PC-9 (cell line): Measurements from ENCODE around the gene LCN12. TPM values are rescaled to one million over a fixed set of nuclear protein-coding genes. Genes with fewer than 3 reads are reported as not detected.

Experiments
- BruUV-seq: library from RNA; stranded (reverse); fragments of 400-500 nt; replicated peaks from 2 replicates; lab custom pipeline; 2021; lab: Mats Ljungman, UMichigan
- CTCF ChIA-PET: fragments of 300-600 bp; sonication (Branson Sonifier 250); formaldehyde crosslinking; loops from one replicate; lab custom pipeline; 2022; ENCODE audit warnings: antibody characterized with exemption; lab: Charles Lee
- POLR2A ChIA-PET: fragments of 300-600 bp; sonication (Branson Sonifier 250); formaldehyde crosslinking; loops from one replicate; lab custom pipeline; 2022; ENCODE audit warnings: antibody characterized with exemption; ENCODE audit not compliant: unreplicated experiment; lab: Charles Lee
- DNase-seq, 2 experiments: peaks; one replicate each; pipeline versions ENCODE4 v3.0.0 to v3.0.0-alpha.2; 2015 to 2022; ENCODE audit warnings: mixed read lengths in 1 of 2
- H2AFZ ChIP-seq: fragments of 200-600 bp; sonication (generic); 2 replicates; pipeline ENCODE4 v1.8.1; 2017; ENCODE audit warnings: antibody characterized with exemption
- H3F3A ChIP-seq: fragments of 200-600 bp; sonication (generic); 2 replicates; pipeline ENCODE4 v1.8.1; 2017; ENCODE audit warnings: antibody characterized with exemption, mild to moderate bottlenecking, low read depth; ENCODE audit not compliant: insufficient read depth
- H3K27ac ChIP-seq: fragments of 200-600 bp; sonication (generic); 2 replicates; pipeline ENCODE4 v1.6.1; 2016; ENCODE audit warnings: mixed run types
- H3K27me3 ChIP-seq: fragments of 200-600 bp; sonication (generic); 2 replicates; pipeline ENCODE4 v1.6.1; 2016; ENCODE audit warnings: low read depth, mixed run types; ENCODE audit not compliant: insufficient read depth
- H3K36me3 ChIP-seq: fragments of 200-600 bp; sonication (generic); 2 replicates; pipeline ENCODE4 v1.6.1; 2016; ENCODE audit warnings: low read depth, mixed run types
- H3K4me1 ChIP-seq: fragments of 200-600 bp; sonication (generic); replicated peaks from 2 replicates; pipeline ENCODE4 v1.6.1; 2016; ENCODE audit warnings: mixed run types; ENCODE audit not compliant: insufficient read depth
- H3K4me2 ChIP-seq: fragments of 200-600 bp; sonication (generic); 2 replicates; pipeline ENCODE4 v1.6.1; 2017; ENCODE audit warnings: mixed run types
- H3K4me3 ChIP-seq: fragments of 200-600 bp; sonication (generic); 2 replicates; pipeline ENCODE4 v1.6.1; 2016; ENCODE audit warnings: mixed run types
- H3K79me2 ChIP-seq: fragments of 200-600 bp; sonication (generic); 2 replicates; pipeline ENCODE4 v1.6.1; 2017; ENCODE audit warnings: low read depth, mixed run types
- H3K9me2 ChIP-seq: fragments of 200-600 bp; sonication (generic); 2 replicates; pipeline ENCODE4 v1.8.1; 2017; ENCODE audit warnings: mild to moderate bottlenecking; ENCODE audit not compliant: insufficient read depth
- H3K9me3 ChIP-seq: fragments of 200-600 bp; sonication (generic); 2 replicates; pipeline ENCODE4 v1.8.1; 2016; ENCODE audit warnings: low read depth; ENCODE audit not compliant: insufficient read depth
- H4K20me1 ChIP-seq: fragments of 200-600 bp; sonication (generic); 2 replicates; pipeline ENCODE4 v1.8.1; 2017; ENCODE audit not compliant: insufficient read depth
- EZH2 ChIP-seq: fragments of 200-600 bp; sonication (generic); IDR thresholded peaks from 2 replicates; pipeline ENCODE4 v1.8.0; 2017; ENCODE audit warnings: antibody characterized with exemption, low read depth
- intact Hi-C: fragments of 100-400 bp; cut with micrococcal nuclease; formaldehyde crosslinking; loops from one replicate; pipeline ENCODE4 v1.10.0; 2022; ENCODE audit not compliant: unreplicated experiment
- total RNA-seq: library from RNA; stranded (reverse); gene quantifications from 2 replicates; pipeline ENCODE4 v1.2.3, GENCODE V29; 2021
- TF ChIP-seq, protein P1 (sequence below): fragments of 200-600 bp; sonication (generic); conservative IDR thresholded peaks from 2 replicates; pipeline ENCODE4 v1.6.1; 2017; ENCODE audit warnings: mixed run types, antibody characterized with exemption, mild to moderate bottlenecking, moderate library complexity

Gene LCN12
- total RNA-seq, 1 experiment from 2014 or later: 9.3 TPM

DNA sequence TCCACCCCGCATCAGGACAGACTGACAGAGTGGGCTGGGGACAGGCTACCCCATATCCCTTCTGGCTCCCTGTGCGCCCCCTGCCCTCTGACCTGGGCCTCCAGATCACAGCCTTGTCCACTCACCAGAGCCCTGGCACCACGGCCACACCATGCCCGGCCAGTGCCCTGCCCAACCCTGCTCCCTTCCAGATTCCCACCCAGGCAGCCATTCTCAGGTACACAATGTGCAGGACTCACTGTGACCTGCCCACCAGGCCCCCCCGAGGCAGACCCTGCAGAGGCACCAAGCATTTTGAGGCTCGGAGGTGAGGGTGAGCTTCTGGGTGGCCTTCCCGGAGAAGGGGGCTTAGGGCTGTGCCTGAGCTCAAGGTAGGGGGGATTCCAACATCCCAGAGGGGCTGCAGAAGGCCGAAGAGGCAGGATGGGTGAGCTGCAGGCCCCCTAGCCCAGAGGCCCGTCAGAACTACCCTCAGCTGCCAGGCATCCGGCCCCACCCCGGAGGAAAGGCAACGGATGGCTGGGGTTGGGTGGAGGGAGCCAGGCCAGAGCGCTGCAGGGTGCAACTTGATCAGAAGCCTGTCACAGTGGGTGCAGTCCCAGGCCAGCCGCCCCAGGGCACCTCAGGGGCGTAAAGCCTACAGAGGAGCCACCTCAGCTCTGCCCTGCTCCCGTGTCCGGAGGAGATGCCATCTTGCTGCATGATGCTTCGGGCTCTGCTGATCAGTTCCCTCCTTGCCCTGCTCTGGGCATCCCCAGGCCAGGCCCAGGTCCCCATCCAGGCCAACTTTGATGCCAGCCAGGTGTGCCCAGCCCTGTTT lies 30.4 kb downstream of the LCN12 start, which contains the start of gene LCNL1:
Gene LCNL1, plus strand, starts transcription at position 762 of the 820 bp plus-strand sequence. CDS start 594 bp downstream, outside the sequence.
- no TSS peak for BruUV-seq
- peaks cover 9% of the 10 kb centered on the region for H3K4me1 ChIP-seq
- TF ChIP-seq, protein P1, sequence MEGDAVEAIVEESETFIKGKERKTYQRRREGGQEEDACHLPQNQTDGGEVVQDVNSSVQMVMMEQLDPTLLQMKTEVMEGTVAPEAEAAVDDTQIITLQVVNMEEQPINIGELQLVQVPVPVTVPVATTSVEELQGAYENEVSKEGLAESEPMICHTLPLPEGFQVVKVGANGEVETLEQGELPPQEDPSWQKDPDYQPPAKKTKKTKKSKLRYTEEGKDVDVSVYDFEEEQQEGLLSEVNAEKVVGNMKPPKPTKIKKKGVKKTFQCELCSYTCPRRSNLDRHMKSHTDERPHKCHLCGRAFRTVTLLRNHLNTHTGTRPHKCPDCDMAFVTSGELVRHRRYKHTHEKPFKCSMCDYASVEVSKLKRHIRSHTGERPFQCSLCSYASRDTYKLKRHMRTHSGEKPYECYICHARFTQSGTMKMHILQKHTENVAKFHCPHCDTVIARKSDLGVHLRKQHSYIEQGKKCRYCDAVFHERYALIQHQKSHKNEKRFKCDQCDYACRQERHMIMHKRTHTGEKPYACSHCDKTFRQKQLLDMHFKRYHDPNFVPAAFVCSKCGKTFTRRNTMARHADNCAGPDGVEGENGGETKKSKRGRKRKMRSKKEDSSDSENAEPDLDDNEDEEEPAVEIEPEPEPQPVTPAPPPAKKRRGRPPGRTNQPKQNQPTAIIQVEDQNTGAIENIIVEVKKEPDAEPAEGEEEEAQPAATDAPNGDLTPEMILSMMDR: no peak
- TF ChIP-seq EZH2: no peak
- DNase-seq: peak in 1 of 2 experiments; percentile 67
- POLR2A ChIA-PET: interaction anchor here (0.6 kb wide), 2 partner anchors 45 to 182 kb away, joined by 3 read pairs; no protein-coding TSS in a partner anchor
- no peak within 1 kb of the TSS for H3K4me2 ChIP-seq
- H3K27me3 ChIP-seq: no peaks in the 10 kb centered on the region
- no peaks in the 10 kb centered on the region for H4K20me1 ChIP-seq
- intact Hi-C loops: no loop called here
- no peak within 1 kb of the TSS for H3K4me3 ChIP-seq
- no peaks in the 10 kb centered on the region for H3K9me2 ChIP-seq
- no peaks in the 10 kb centered on the region for H3K79me2 ChIP-seq
- no peak within 1 kb of the TSS for H2AFZ ChIP-seq
- peaks cover 12% of the 10 kb centered on the region; the same call in 1 of the 2 replicates for H3F3A ChIP-seq
- no peaks in the 10 kb centered on the region for H3K9me3 ChIP-seq
- H3K36me3 ChIP-seq: no peaks in the 10 kb centered on the region
- CTCF ChIA-PET: no interaction called here
- no peak within 1 kb of the TSS for H3K27ac ChIP-seq

DNA sequence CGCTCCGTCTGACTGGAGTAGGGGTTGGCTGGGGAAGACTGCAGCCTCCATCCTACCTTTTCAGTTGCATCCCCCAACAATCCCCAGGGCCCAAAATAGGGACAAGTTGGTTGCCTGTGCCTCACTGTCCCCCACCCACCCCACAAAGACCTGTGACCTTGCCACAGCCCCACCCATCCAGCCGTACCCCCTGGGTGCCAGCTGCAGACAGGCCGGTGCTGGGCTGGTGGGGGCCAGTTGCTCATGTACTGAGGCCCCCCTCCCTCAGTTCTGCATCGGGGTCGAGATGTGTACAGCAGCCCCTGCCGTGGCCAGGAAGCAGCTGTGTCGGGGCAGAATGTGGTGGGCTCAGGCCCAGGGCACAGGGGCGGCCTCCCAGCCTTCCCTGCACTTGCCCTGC lies 31.1 kb downstream of the LCN12 start:
- intact Hi-C loops: no loop called here
- no peak overlapping the region for H3K4me3 ChIP-seq
- no peaks in the 10 kb centered on the region for H3K9me3 ChIP-seq
- peaks cover 12% of the 10 kb centered on the region; the same call in 1 of the 2 replicates for H3F3A ChIP-seq
- H3K79me2 ChIP-seq: no peaks in the 10 kb centered on the region
- H3K4me1 ChIP-seq: peaks cover 9% of the 10 kb centered on the region
- no TSS peak for BruUV-seq
- no peak overlapping the region for H3K4me2 ChIP-seq
- no peak overlapping the region for H2AFZ ChIP-seq
- ChIA-PET POLR2A (no interaction called here), CTCF (no interaction called here)
- DNase-seq: no peak
- TF ChIP-seq EZH2: no peak
- TF ChIP-seq, protein P1: no peak
- H3K27me3 ChIP-seq: no peaks in the 10 kb centered on the region
- no peaks in the 10 kb centered on the region for H3K9me2 ChIP-seq
- no peak overlapping the region for H3K27ac ChIP-seq
- no peaks in the 10 kb centered on the region for H4K20me1 ChIP-seq
- no peaks in the 10 kb centered on the region for H3K36me3 ChIP-seq

DNA sequence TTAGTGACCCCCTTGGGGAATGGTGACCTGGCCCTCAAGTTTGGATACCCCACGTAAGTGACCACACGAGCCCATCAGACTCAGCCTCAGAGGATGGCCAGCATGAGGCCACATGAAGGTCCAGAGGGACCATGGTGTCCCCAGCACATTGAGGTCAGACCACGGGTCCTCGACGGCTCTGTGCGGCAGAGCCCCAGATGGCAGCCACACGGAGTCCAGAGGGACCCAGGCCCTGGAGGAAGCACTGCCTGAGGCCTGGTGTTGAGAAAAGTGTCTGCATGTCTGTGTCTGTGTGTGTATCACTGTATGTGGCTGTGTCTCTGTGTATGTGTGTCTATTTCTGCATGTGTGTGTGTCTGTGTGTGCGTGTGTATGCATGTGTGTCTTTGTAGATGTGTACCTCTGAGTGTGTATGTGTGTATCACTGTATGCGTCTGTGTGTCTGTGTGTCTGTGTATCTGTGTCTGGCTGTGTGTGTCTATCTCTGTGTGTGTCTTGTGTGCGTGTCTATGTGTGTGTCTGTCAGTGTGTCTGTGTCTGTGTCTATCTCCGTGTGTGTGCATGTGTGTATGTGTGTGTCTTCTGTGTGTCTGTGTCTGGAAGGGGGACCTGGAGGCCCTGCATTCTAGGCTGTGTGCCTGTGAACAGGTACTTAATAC lies 31.7 kb downstream of the LCN12 start:
- BruUV-seq: no TSS peak

More for the DNA sequence above, 31.7 kb downstream of the LCN12 start:
- H3K4me3 ChIP-seq: no peak overlapping the region
- ChIA-PET POLR2A (no interaction called here), CTCF (no interaction called here)
- no peaks in the 10 kb centered on the region for H3K36me3 ChIP-seq
- H3K27ac ChIP-seq: no peak overlapping the region
- no peaks in the 10 kb centered on the region for H3K79me2 ChIP-seq
- no peak for DNase-seq
- peaks cover 12% of the 10 kb centered on the region; the same call in 1 of the 2 replicates for H3F3A ChIP-seq
- H3K9me2 ChIP-seq: no peaks in the 10 kb centered on the region
- TF ChIP-seq, protein P1: no peak
- TF ChIP-seq EZH2: no peak
- H2AFZ ChIP-seq: no peak overlapping the region
- H4K20me1 ChIP-seq: no peaks in the 10 kb centered on the region
- H3K9me3 ChIP-seq: no peaks in the 10 kb centered on the region
- no peaks in the 10 kb centered on the region for H3K27me3 ChIP-seq
- intact Hi-C loops: no loop called here
- peaks cover 9% of the 10 kb centered on the region for H3K4me1 ChIP-seq
- no peak overlapping the region for H3K4me2 ChIP-seq
